ENCODE data around the gene TMED6.
"Not testable (repeated sequence)": the region's sequence is repeated elsewhere in the genome, so short reads cannot be mapped to it uniquely, and the experiment has no call there.

The TMED6 gene

GRCh38 chr16:69301861-69302260 is 49.7 kb downstream of the TMED6 start:
- DNase-seq (ENCODE audit: low read depth in 3 of 3): no peak

DNA sequence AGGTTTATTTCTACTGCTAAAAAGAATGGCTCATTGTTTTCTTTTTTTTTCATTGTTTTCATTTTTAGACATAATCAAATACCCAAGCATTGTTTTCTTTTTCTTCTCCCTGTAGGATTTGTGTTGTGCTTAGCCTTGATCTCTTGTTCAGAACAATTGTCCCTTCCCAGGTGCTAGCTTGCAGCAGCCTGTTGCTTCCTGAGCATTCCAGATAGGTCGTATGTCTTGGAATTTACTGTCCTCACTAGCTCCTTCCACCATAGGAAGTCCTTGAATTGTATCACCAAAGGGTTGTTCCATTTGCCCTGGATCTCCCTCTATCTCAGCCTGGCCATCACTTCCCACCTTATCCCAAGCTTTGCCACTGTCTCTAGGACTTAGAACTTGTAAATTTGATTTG is 50.4 kb downstream of the TMED6 start:
- DNase-seq (ENCODE audit: low read depth in 3 of 3): no peak

DNA sequence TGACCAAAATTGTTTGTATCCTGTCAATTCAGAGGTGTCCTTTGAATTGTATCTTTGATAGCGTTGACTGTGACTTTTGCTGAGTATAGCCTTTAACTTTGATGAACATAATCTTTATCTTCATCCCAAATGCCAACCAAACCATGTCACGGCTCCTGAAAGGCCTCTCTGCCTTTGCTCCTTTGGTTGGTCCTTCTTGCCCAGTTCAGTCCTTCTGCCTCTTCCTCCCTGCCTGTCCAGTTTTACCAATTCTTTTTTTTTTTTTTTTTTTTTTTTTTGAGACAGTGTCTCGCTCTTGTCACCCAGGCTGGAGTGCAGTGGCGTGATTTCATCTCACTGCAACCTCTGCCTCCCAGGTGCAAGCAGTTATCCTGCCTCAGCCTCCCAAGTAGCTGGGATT is 53.3 kb downstream of the TMED6 start:
- no peak for DNase-seq (ENCODE audit: low read depth in 3 of 3)

- not testable (repeated sequence) for DNase-seq (ENCODE audit: low read depth in 3 of 3)
These were observed 54.8 kb downstream of the TMED6 start for GRCh38 chr16:69296771-69297170.

DNA sequence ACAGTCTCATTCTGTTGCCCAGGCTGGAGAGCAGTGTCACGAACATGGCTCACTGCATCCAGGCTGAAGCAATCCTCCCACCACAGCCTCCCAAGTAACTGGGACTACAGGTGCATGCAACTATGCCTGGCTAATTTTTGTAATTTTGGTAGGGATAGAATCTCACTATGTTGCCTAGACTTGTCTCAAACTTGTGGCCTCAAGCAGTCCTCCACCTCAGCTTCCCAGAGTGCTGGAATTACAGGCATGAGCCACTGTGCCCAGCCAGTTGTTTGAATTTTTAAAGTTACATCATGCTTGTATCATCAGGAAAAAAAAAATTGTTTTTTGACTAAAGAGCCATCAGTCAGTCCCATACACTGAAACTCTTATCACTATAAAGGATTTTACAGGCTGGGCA is 57.5 kb downstream of the TMED6 start:
- no peak for DNase-seq (ENCODE audit: low read depth in 3 of 3)

DNA sequence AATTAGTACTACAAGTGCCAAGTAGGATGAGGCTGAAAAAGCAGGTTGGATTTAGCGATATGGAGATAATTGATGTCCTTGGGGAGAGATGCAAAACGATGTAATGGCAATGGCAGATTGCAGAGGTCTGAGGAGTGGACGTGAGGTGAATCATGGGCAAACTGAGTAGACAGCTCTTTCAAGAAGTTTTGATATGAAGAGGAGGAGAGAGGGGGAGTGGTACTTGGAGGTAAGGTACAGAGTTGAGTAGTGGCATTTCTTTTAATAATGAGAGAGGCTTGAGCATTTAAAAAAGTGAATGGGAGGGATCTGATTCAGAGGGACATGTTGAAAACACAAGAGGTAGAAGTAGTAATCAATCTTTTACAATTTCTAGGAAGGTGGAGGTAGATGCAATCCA is 58.2 kb downstream of the TMED6 start:
- DNase-seq (ENCODE audit: low read depth in 3 of 3): no peak

All from stimulated activated CD4-positive, alpha-beta T cell treated with anti-CD3 and anti-CD28 coated beads, TNF-alpha, amount 100 ng/mL, for 24 hours (primary cell).